IMR-90 (cell line): ENCODE data around the gene ABCC5. TPM values are rescaled to one million over a fixed set of nuclear protein-coding genes. Genes with fewer than 3 reads are reported as not detected.

ENCODE experiments used
- ATAC-seq: fragments of 200-7000 bp; cut with Tn5 transposase; 2 replicates; pipeline ENCODE4 v1.9.1; 2020; ENCODE audit warnings: low read depth, mild to moderate bottlenecking, moderate library complexity
- BruUV-seq: library from RNA; stranded (reverse); fragments of 400-500 nt; replicated peaks from 2 replicates; lab custom pipeline; 2021; lab: Mats Ljungman, UMichigan
- CTCF ChIA-PET: fragments of 300-600 bp; formaldehyde crosslinking; extraction: SDS; loops from one replicate; lab custom pipeline; 2021; ENCODE audit warnings: antibody characterized with exemption; lab: Yijun Ruan, JAX
- POLR2A ChIA-PET: fragments of 300-600 bp; sonication (Branson Sonifier 250); formaldehyde crosslinking; loops from one replicate; lab custom pipeline; 2022; ENCODE audit warnings: antibody characterized with exemption; ENCODE audit not compliant: unreplicated experiment; lab: Charles Lee
- DNase-seq: peaks from one replicate; pipeline ENCODE4 v3.0.0; 2013
- H2AFZ ChIP-seq: replicated peaks from 2 replicates; pipeline ENCODE3; 2013; ENCODE audit warnings: low read length, mild to moderate bottlenecking; ENCODE audit not compliant: poor library complexity
- H2AK5ac ChIP-seq: 2 replicates; pipeline ENCODE4 v1.6.1; 2013; ENCODE audit warnings: low read depth, low read length, inconsistent platforms
- H2AK9ac ChIP-seq: replicated peaks from 2 replicates; pipeline ENCODE3; 2013; ENCODE audit warnings: mild to moderate bottlenecking, low read depth, low read length, moderate library complexity; ENCODE audit not compliant: poor library complexity
- H2BK120ac ChIP-seq: 2 replicates; pipeline ENCODE4 v1.6.1; 2013; ENCODE audit warnings: low read depth, low read length, inconsistent platforms
- H2BK15ac ChIP-seq: 3 replicates; pipeline ENCODE4 v1.6.1; 2013; ENCODE audit warnings: low read depth, low read length, inconsistent platforms
- H2BK20ac ChIP-seq: 2 replicates; pipeline ENCODE4 v1.6.1; 2013; ENCODE audit warnings: low read depth, mild to moderate bottlenecking, inconsistent platforms, low read length, moderate library complexity
- H2BK5ac ChIP-seq: 2 replicates; pipeline ENCODE4 v1.6.1; 2013; ENCODE audit warnings: mild to moderate bottlenecking, low read depth, low read length, inconsistent platforms; ENCODE audit not compliant: poor library complexity, severe bottlenecking
- H3K14ac ChIP-seq: replicated peaks from 2 replicates; pipeline ENCODE4 v1.6.1; 2013; ENCODE audit warnings: low read depth, low read length, inconsistent platforms
- H3K18ac ChIP-seq: 2 replicates; pipeline ENCODE4 v1.6.1; 2013; ENCODE audit warnings: low read depth, low read length, control low read depth
- H3K23ac ChIP-seq: 2 replicates; pipeline ENCODE4 v1.6.1; 2013; ENCODE audit warnings: low read depth, low read length, inconsistent platforms
- H3K27ac ChIP-seq: 2 replicates; pipeline ENCODE4 v1.5.1; 2013; ENCODE audit warnings: mild to moderate bottlenecking, control low read depth, low read length; ENCODE audit not compliant: insufficient read depth
- H3K27me3 ChIP-seq: 2 replicates; pipeline ENCODE4 v1.6.1; 2013; ENCODE audit warnings: low read length; ENCODE audit not compliant: control insufficient read depth, insufficient read depth
- H3K36me3 ChIP-seq: 2 replicates; pipeline ENCODE4 v1.6.1; 2013; ENCODE audit warnings: low read length, mixed read lengths; ENCODE audit not compliant: control insufficient read depth, insufficient read depth
- H3K4ac ChIP-seq: 2 replicates; pipeline ENCODE4 v1.6.1; 2013; ENCODE audit warnings: low read depth, low read length, inconsistent platforms
- H3K4me1 ChIP-seq: 2 replicates; pipeline ENCODE4 v1.6.1; 2013; ENCODE audit warnings: low read length, mixed read lengths; ENCODE audit not compliant: control insufficient read depth, insufficient read depth
- H3K4me2 ChIP-seq: 2 replicates; pipeline ENCODE4 v1.6.1; 2013; ENCODE audit warnings: low read depth, mild to moderate bottlenecking, control low read depth, low read length, moderate library complexity
- H3K4me3 ChIP-seq: 2 replicates; pipeline ENCODE4 v1.5.1; 2013; ENCODE audit warnings: low read depth, mild to moderate bottlenecking, control low read depth, low read length, moderate library complexity; ENCODE audit not compliant: insufficient read depth
- H3K56ac ChIP-seq: 2 replicates; pipeline ENCODE4 v1.6.1; 2013; ENCODE audit warnings: low read length, inconsistent platforms; ENCODE audit not compliant: insufficient read depth; ENCODE audit errors: extremely low read depth
- H3K79me1 ChIP-seq, 2 experiments: 2 replicates each; pipeline ENCODE4 v1.6.1; 2013; ENCODE audit warnings: low read length in 2 of 2, inconsistent platforms in 1 of 2, low read depth in 1 of 2
- H3K9ac ChIP-seq: 2 replicates; pipeline ENCODE4 v1.6.1; 2013; ENCODE audit warnings: low read depth, low read length, control low read depth
- H3K9me1 ChIP-seq: 2 replicates; pipeline ENCODE4 v1.6.1; 2013; ENCODE audit warnings: low read length, inconsistent platforms; ENCODE audit not compliant: insufficient read depth
- H3K9me3 ChIP-seq: 2 replicates; pipeline ENCODE4 v1.6.1; 2013; ENCODE audit warnings: low read length; ENCODE audit not compliant: control insufficient read depth, insufficient read depth
- H4K20me1 ChIP-seq: 2 replicates; pipeline ENCODE4 v1.6.1; 2013; ENCODE audit warnings: low read length, inconsistent platforms; ENCODE audit not compliant: insufficient read depth
- H4K5ac ChIP-seq: 2 replicates; pipeline ENCODE4 v1.6.1; 2013; ENCODE audit warnings: mild to moderate bottlenecking, low read depth, low read length, control low read depth
- H4K8ac ChIP-seq, 2 experiments: 2 replicates each; pipeline ENCODE4 v1.6.1; 2013; ENCODE audit warnings: low read depth in 2 of 2, low read length in 2 of 2, control low read depth in 1 of 2, inconsistent platforms in 1 of 2
- H4K91ac ChIP-seq: 2 replicates; pipeline ENCODE4 v1.6.1; 2013; ENCODE audit warnings: low read depth, low read length, inconsistent platforms; ENCODE audit not compliant: insufficient read depth
- BHLHE40 ChIP-seq: fragments of 150-350 bp; IDR thresholded peaks from 2 replicates; pipeline ENCODE4 v1.6.1; 2016; ENCODE audit warnings: mild to moderate bottlenecking, low read depth, low read length
- CEBPB ChIP-seq: IDR thresholded peaks from 2 replicates; pipeline ENCODE4 v1.6.1; 2012; ENCODE audit warnings: low read depth, low read length, improper control_type of control experiment
- CHD1 ChIP-seq: IDR thresholded peaks from 2 replicates; pipeline ENCODE4 v1.6.1; 2012; ENCODE audit warnings: low read depth, low read length, improper control_type of control experiment
- ELK1 ChIP-seq: fragments of 150-350 bp; IDR thresholded peaks from 2 replicates; pipeline ENCODE4 v1.6.1; 2016; ENCODE audit warnings: low read depth, mild to moderate bottlenecking, low read length, moderate library complexity, borderline replicate concordance
- FOS ChIP-seq: fragments of 150-350 bp; IDR thresholded peaks from 2 replicates; pipeline ENCODE4 v1.6.1; 2016; ENCODE audit warnings: low read depth, low read length
- MAFK ChIP-seq: IDR thresholded peaks from 2 replicates; pipeline ENCODE4 v1.6.1; 2012; ENCODE audit warnings: low read depth, low read length, improper control_type of control experiment
- MAZ ChIP-seq: IDR thresholded peaks from 2 replicates; pipeline ENCODE4 v1.6.1; 2012; ENCODE audit warnings: low read depth, mild to moderate bottlenecking, low read length, improper control_type of control experiment, moderate library complexity, borderline replicate concordance
- MXI1 ChIP-seq: IDR thresholded peaks from 2 replicates; pipeline ENCODE4 v1.6.1; 2012; ENCODE audit warnings: low read depth, mild to moderate bottlenecking, low read length, moderate library complexity, borderline replicate concordance
- NFE2L2 ChIP-seq: fragments of 150-350 bp; IDR thresholded peaks from 2 replicates; pipeline ENCODE4 v1.6.1; 2016; ENCODE audit warnings: low read depth, mild to moderate bottlenecking, low read length
- POLR2A ChIP-seq: IDR thresholded peaks from 2 replicates; pipeline ENCODE4 v1.6.1; 2012; ENCODE audit warnings: mild to moderate bottlenecking, low read depth, low read length
- RAD21 ChIP-seq: IDR thresholded peaks from 2 replicates; pipeline ENCODE4 v1.6.1; 2012; ENCODE audit warnings: low read length, improper control_type of control experiment
- RCOR1 ChIP-seq: IDR thresholded peaks from 2 replicates; pipeline ENCODE4 v1.6.1; 2012; ENCODE audit warnings: mild to moderate bottlenecking, low read length, improper control_type of control experiment; ENCODE audit not compliant: insufficient replicate concordance
- RFX5 ChIP-seq: IDR thresholded peaks from 2 replicates; pipeline ENCODE4 v1.8.0; 2012; ENCODE audit warnings: low read depth, mild to moderate bottlenecking, low read length, moderate library complexity
- SMC3 ChIP-seq: fragments of 150-350 bp; IDR thresholded peaks from 2 replicates; pipeline ENCODE4 v1.6.1; 2016; ENCODE audit warnings: low read depth, mild to moderate bottlenecking, antibody characterized with exemption, low read length, moderate library complexity
- WGBS, 2 experiments: methylation state at CpG; one replicate each; pipeline versions ENCODE4 v1.1.5 to v1.1.7; 2013; ENCODE audit warnings: missing lambda C conversion rate in 2 of 2; ENCODE audit not compliant: insufficient read length in 1 of 2; ENCODE audit errors: extremely low coverage in 2 of 2; 5-methylcytosine and 5-hydroxymethylcytosine counted together
- dilution Hi-C: fragments of 300-500 bp; cut with HindIII; formaldehyde crosslinking; loops from one replicate; pipeline ENCODE4 v1.14.3; 2018; ENCODE audit warnings: low sequenced_read_pairs; ENCODE audit not compliant: unreplicated experiment
- in situ Hi-C: fragments of 300-500 bp; cut with MboI; formaldehyde crosslinking; loops from 3 replicates; pipeline ENCODE4 v1.14.3; 2019; ENCODE audit warnings: low sequenced_read_pairs, inconsistent platforms, mixed read lengths
- intact Hi-C: fragments of 100-400 bp; cut with micrococcal nuclease; formaldehyde crosslinking; loops from 2 replicates; pipeline ENCODE4 v1.10.0; 2022
- polyA plus RNA-seq, 3 experiments: library from polyadenylated mRNA; depleted of rRNA; stranded (reverse); fragments of >200 nt; gene quantifications; 2 replicates each; pipeline ENCODE4 v1.2.3, GENCODE V29; 2012; ENCODE audit warnings: low replicate concordance in 1 of 3
- total RNA-seq: library from RNA; depleted of rRNA; stranded (reverse); fragments of >200 nt; gene quantifications from 2 replicates; pipeline ENCODE4 v1.2.3, GENCODE V29; 2012
- TF ChIP-seq, protein P1 (sequence below): conservative IDR thresholded peaks from 2 replicates; pipeline ENCODE4 v1.5.1; 2012; ENCODE audit warnings: mild to moderate bottlenecking, low read depth, low read length, improper control_type of control experiment

Gene ABCC5
- total and polyA plus RNA-seq, 2 of the 4 experiments (the other 2 are of a cell fraction): 8.4 to 17.7 TPM

DNA sequence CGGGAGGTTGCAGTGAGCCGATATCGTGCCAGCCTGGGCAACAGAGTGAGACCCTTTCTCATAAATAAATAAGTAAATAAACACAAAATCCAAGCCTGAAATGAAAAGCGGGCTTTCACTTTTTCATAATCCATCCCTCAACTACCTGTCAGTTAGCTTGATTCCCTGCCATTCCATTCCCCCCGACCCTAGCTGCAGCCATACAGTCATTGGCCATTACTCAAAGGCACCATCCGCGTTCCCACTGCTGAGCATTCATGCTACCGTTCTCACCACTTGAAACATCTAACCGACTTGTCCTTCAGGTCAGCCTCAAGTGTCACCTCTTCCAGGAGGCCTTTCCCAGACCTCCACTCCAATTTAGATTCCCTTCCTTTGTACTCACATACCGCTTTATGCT lies 131.9 kb downstream of the ABCC5 start:
- BruUV-seq: no TSS peak
- DNase-seq (no peak), ATAC-seq (no peak)
- Histone ChIP-seq H3K4ac (no peak overlapping the region; the same call in 1 of the 2 replicates), H4K91ac (no peak overlapping the region), H3K23ac (no peak overlapping the region), H3K4me2 (no peak overlapping the region), H3K36me3 (no peaks in the 10 kb centered on the region), H3K9me1 (no peaks in the 10 kb centered on the region), H2BK5ac (no peak overlapping the region), H4K8ac (no peak overlapping the region; a peak in 1 of 4 replicates), H3K4me1 (peaks cover 4% of the 10 kb centered on the region; the same call in 1 of the 2 replicates), H3K56ac (no peak overlapping the region), H3K4me3 (no peak overlapping the region), H3K27me3 (peaks cover 12% of the 10 kb centered on the region), H3K79me1 (peaks cover 0 to 25% of the 10 kb centered on the region in 2 experiments; a peak in 2 of 4 replicates), H3K27ac (no peak overlapping the region), H3K18ac (no peak overlapping the region), H2AFZ (no peak overlapping the region), H4K20me1 (peaks cover 7% of the 10 kb centered on the region), H2AK5ac (no peak overlapping the region), H3K9me3 (no peaks in the 10 kb centered on the region), H2AK9ac (no peak overlapping the region), H3K9ac (no peak overlapping the region), H4K5ac (no peak overlapping the region), H2BK20ac (no peak overlapping the region), H3K14ac (no peak overlapping the region), H2BK120ac (no peak overlapping the region), H2BK15ac (no peak overlapping the region)
- TF ChIP-seq POLR2A (no peak), RCOR1 (no peak), MAFK (no peak), BHLHE40 (no peak), RFX5 (no peak), MAZ (no peak), ELK1 (no peak), CEBPB (no peak), SMC3 (no peak), RAD21 (no peak), NFE2L2 (no peak), CHD1 (no peak), FOS (no peak), MXI1 (no peak)
- TF ChIP-seq, protein P1, sequence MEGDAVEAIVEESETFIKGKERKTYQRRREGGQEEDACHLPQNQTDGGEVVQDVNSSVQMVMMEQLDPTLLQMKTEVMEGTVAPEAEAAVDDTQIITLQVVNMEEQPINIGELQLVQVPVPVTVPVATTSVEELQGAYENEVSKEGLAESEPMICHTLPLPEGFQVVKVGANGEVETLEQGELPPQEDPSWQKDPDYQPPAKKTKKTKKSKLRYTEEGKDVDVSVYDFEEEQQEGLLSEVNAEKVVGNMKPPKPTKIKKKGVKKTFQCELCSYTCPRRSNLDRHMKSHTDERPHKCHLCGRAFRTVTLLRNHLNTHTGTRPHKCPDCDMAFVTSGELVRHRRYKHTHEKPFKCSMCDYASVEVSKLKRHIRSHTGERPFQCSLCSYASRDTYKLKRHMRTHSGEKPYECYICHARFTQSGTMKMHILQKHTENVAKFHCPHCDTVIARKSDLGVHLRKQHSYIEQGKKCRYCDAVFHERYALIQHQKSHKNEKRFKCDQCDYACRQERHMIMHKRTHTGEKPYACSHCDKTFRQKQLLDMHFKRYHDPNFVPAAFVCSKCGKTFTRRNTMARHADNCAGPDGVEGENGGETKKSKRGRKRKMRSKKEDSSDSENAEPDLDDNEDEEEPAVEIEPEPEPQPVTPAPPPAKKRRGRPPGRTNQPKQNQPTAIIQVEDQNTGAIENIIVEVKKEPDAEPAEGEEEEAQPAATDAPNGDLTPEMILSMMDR: no peak
- in situ Hi-C loops: no loop called here
- dilution Hi-C loops: no loop called here
- POLR2A ChIA-PET: no interaction called here
- WGBS, 2 experiments: 87% methylated on average over 6 of the region's 10 CpGs; no CpG with 5 or more reads in 1 of the 2 experiments
- intact Hi-C loops: loop anchor here (10.0 kb wide), 2 partner anchors 701 to 761 kb away; no protein-coding TSS in a partner anchor
- CTCF ChIA-PET: interaction anchor here (1.3 kb wide), 1 partner anchor 60 kb away, joined by 5 read pairs; the partner anchor contains the start of gene MAP6D1
